Erythroblast (primary cell): Measurements from ENCODE around the gene HM13.
A peak's percentile ranks its signal among the peaks of the same experiment; 100 is the strongest.

Experiments used
- DNase-seq, 2 experiments: peaks; one replicate each; lab custom pipeline; 2025; lab: John Stamatoyannopoulos, UW
- GATA1 ChIP-seq: IDR thresholded peaks from 2 replicates; pipeline ENCODE4 v1.6.1; 2011; ENCODE audit warnings: low read depth, mild to moderate bottlenecking, control low read depth, low read length, moderate library complexity
- POLR2A ChIP-seq: IDR thresholded peaks from 2 replicates; pipeline ENCODE4 v1.6.1; 2011; ENCODE audit warnings: mild to moderate bottlenecking, low read length

Gene HM13

DNA sequence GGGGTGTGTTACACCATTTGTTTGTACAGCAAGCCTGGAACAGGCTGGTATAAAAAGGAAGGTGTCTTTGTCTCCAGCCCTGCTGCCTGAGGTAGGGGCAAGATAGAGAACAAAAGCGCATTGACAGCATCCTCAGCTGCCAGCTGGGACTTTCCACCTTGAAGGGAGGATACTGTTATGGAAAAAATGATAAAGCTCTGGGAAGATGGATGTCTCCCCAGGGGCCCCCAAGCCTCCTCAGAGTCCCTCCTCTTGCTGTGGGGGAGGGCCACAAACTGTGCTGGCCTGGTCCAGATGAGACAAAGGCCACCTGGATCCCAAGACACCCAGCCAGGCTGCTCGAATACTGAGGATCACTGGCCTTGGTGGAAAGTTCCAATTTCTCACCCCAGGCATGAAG lies 26.1 kb upstream of the HM13 start:
- no peak for DNase-seq
- TF ChIP-seq POLR2A (no peak), GATA1 (no peak)

DNA sequence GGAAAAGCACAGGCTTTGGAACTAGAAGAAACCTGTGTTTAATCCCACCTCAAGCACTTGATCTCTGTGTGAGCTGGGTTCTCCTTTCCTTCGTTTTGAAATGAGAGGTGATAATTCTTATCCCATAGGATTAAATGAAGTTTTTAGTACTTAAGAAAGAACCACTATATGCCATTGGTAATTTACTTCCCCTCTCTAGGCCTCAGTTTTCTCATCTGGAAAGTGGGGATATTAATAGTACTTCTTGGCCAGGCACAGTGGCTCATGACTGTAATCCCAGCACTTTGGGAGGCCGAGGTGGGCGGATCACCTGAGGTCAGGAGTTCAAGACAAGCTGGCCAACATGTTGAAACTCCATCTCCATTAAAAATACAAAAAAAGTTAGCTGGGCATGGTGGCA lies 25.1 kb upstream of the HM13 start:
- no peak for DNase-seq

DNA sequence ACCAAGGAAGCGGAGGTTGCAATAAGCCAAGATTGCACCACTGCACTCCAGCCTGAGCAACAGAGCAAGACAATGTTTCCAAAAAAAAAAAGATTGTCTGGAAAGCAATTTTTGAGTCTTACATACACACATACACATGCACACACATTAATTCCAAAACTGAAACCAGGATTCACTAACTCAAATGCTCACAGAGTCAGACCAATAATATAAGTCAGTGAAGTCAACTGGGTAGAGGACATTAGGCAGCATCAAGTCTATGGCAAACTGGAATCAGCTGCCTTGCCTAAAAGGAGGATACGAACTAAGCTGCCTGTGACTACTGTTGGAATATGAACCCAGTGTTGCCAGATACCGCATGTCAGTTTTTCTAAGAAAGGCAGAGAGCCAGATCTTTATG lies 23.5 kb upstream of the HM13 start:
- no peak for DNase-seq

More for the DNA sequence above, 25.1 kb upstream of the HM13 start:
- TF ChIP-seq GATA1 (no peak), POLR2A (no peak)

GRCh38 chr20:31494131-31494530 lies 20.1 kb upstream of the HM13 start:
- peak; percentile 22 to 33 for DNase-seq
- no peak for TF ChIP-seq POLR2A
- TF ChIP-seq GATA1, result no peak

More for the DNA sequence above, 23.5 kb upstream of the HM13 start:
- no peak for TF ChIP-seq POLR2A
- no peak for TF ChIP-seq GATA1

- DNase-seq, result no peak
- TF ChIP-seq GATA1, result no peak
- TF ChIP-seq POLR2A, result no peak
Measured at GRCh38 chr20:31496761-31497295, 17.4 kb upstream of the HM13 start.

- TF ChIP-seq GATA1, result no peak
- no peak for TF ChIP-seq POLR2A
- peak; percentile 40 to 42 for DNase-seq
Measured at GRCh38 chr20:31497838-31498540, 16.3 kb upstream of the HM13 start.

GRCh38 chr20:31500527-31500926 lies 13.7 kb upstream of the HM13 start:
- DNase-seq, result no peak

DNA sequence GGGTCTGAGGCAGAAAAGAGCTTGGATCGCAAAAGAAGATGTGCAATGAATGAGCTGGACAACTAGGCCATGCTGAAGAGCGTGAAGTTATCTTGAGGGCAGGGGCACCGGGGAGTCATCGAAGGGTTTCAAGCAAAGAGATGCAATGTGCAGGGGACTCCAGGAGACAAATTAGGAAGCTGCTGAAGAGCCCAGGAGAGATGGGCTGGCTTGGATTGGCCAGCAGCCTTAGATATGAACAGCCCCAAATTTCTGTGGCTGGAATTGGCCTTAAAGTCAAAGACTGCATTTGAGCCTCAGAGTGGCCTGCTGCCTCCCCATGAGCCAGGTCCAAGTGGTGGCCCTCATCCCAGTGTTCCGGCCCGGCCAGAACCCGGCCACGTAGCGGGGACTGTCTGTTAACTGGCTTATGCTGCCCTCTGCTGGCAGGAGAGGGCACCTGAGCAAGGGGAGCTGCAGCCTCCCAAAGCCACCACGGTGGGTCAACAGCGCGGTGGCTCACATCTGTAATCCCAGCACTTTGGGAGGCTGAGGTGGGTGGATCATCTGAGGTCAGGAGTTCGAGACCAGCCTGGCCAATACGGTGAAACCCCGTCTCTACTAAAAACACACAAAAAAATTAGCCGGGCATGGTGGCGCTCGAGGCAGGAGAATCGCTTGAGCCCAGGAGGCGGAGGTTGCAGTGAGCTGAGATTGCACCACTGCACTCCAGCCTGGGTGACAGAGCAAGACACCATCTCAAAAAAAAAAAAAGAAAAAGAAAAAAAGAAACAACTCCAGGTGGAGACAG lies 11.2 kb upstream of the HM13 start:
- DNase-seq, result peak; percentile 75 to 86

More at GRCh38 chr20:31500527-31500926, 13.7 kb upstream of the HM13 start:
- TF ChIP-seq GATA1 (no peak), POLR2A (no peak)

GRCh38 chr20:31505903-31506302 lies 8.3 kb upstream of the HM13 start:
- TF ChIP-seq GATA1, result no peak
- no peak for TF ChIP-seq POLR2A
- no peak for DNase-seq

GRCh38 chr20:31508517-31509244 lies 5.6 kb upstream of the HM13 start:
- peak in 1 of 2 experiments; percentile 10 for DNase-seq
- no peak for TF ChIP-seq GATA1
- no peak for TF ChIP-seq POLR2A

GRCh38 chr20:31515072-31515774 lies 981 bp downstream of the HM13 start:
- TF ChIP-seq POLR2A (no peak), GATA1 (no peak)
- no peak for DNase-seq

DNA sequence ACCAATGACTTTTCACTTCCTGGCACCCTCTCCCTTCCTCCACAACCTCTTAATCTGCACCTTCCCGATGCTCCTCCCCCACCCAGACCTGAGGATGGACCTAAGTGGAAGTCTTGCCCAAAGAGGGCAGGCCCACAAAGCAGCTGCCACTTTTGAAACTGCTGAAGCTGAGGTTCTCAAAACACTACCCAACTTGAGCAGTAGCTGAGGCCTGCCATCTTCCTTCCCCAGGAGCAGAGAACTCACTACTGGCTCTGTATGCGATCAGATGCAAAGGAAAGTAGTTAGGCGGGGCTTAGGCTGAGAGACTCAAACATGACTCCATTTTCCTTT lies 1.5 kb downstream of the HM13 start:
- DNase-seq, result peak; percentile 19 to 24

GRCh38 chr20:31516166-31516565 lies 1.9 kb downstream of the HM13 start:
- TF ChIP-seq POLR2A (no peak), GATA1 (no peak)
- no peak for DNase-seq

More for the DNA sequence above, 1.5 kb downstream of the HM13 start:
- no peak for TF ChIP-seq POLR2A
- TF ChIP-seq GATA1, result no peak
